ENCODE measurements around the gene ZNF780A.
"Not testable (repeated sequence)": the region's sequence is repeated elsewhere in the genome, so short reads cannot be mapped to it uniquely, and the experiment has no call there.

The ZNF780A gene

DNA sequence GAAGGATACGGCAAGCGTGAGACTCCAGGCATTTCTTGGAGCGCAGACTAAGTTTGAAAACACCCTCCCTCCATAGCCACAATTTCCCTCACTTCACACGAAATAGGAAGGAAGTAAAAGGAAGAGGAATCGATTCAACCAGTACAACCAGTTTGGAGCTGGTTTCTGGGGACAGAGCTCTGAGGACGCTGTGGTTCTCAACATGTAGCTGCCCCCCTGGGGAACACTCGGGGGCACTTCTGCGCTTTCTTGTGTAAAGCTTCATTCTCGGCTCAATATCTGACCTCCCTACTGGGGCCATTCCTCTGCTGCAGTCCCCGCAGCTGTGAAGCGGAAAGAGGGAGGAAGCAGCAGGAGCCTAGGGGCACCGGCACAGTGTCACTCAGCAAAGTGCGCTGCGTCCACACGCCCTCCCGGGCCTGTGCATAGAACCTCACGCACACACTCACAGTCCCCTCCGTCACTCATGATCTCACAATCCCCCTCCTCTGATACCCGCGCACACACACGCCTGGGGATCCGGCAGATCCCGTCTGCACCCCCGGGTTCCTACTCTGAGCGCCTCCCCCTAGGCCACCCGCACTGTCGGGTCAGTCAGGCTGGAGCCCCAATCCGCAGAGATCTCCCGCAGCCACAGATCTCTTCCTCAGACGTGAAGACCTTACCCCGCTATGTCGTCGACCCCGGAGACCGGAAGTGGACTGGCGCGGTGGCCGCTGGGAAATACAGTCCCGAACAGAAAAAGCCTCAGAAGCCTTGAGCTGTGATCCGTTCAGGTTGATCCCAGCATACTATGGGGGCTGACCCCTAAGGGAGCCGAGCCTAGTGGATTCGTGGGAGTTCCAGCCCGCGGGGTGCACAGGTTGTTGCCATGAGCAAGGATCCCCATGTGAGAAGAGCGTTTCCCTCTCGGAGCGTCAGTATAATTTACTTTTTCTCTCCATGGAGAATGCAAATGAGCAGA is at the start of gene ZNF780A:
TSS of gene ZNF780A (minus strand) at position 703 of the 964 bp plus-strand sequence. CDS start 6,190 bp downstream, outside the sequence.
- DNase-seq (ENCODE audit: low read depth in 2 of 3, low spot score in 2 of 3), result peak; percentile 51 to 62 (median 61)

DNA sequence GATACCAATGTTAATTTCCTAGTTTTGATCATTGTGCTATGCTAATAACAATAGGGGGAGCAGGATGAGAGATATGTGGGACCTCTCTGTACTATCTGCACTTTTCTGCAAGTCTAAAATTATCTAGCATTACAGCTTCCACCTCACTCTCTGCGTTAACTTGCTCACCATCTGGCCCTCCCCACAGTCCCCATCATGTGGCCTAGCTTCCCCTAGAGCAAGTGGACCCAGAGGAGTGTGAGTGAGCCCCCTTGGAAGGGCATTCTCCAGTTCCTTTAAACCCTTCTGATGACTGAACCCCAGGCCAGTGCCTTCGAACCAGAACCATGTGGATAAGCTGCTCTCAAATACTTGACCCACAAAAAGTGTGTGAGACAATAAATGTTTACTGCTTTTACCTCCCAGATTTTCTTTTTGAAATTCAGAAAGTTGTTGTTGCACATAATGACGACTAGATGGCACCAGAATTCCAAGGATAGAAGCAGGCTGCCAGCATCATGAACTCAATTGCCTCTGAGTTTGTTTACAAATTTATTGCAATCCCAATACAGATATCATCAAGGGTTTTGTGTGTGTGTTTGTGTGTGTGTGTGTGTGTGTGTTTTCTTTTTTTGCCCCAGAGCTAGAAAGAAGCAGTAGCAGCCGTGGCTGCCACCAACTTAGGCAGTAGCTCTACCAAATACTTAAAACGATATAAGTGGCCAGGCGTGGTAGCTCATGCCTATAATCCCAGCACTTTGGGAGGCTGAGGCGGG is 49.0 kb upstream of the ZNF780A start:
- DNase-seq (ENCODE audit: low read depth in 2 of 3, low spot score in 2 of 3), result no peak

DNA sequence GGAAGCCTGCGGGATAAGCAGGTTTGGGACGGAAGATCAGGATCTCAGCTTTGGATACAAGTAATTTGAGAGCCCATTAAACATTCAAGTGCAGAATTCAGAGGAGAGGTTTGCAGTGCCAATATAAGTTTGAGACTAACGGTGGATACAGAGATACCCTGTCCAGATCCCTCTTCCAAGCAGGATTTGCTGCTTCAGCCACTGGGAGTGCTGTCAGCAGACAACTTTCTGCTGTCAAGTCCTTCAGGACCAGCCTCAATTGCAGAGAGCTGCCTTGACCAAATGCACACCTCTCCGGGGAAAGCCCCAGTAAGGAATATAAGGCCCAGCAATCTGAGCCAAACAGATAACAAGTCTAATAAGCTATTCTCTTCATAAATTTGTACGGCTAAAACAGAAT is 46.1 kb upstream of the ZNF780A start:
- DNase-seq (ENCODE audit: low read depth in 2 of 3, low spot score in 2 of 3), result no peak

DNA sequence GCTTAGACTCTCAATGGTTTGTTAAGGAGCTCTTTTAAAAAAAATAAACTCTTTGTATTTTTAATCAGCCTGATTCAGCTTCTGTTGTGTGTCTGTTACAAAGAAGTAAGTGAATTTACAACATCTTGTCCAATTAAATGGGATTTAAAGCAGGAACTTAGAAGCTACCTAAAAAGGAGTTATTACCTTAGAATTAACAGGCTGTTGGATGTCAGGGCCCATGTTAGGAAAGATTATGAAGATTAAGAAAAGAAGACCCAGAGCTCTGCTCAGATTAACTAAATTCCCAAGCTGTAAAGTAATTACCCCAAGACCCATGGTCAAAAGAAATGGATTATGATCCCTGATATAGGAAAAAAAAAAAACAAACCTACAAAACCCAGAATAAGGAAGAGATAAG is 44.1 kb upstream of the ZNF780A start:
- no peak for DNase-seq (ENCODE audit: low read depth in 2 of 3, low spot score in 2 of 3)

DNA sequence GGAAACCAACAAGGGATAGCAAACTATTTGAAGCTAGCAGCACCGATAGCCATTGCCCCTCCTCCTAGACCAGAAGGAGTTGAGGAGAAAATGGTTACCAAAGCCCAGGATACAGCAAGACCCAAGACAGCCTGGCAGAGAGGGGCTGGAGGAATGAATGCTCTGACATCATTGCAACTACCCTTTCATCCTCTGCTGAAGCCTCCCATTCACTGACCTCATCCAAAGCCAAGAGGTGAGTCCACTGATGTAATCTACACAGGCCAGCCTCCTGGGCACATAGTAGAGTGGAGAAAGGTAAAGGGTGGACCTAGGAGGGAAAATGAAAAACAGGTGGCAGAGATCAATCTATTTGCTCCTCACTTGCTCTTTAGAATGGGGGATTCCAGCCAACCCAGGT is 42.7 kb upstream of the ZNF780A start:
- DNase-seq (ENCODE audit: low read depth in 2 of 3, low spot score in 2 of 3), result no peak

DNA sequence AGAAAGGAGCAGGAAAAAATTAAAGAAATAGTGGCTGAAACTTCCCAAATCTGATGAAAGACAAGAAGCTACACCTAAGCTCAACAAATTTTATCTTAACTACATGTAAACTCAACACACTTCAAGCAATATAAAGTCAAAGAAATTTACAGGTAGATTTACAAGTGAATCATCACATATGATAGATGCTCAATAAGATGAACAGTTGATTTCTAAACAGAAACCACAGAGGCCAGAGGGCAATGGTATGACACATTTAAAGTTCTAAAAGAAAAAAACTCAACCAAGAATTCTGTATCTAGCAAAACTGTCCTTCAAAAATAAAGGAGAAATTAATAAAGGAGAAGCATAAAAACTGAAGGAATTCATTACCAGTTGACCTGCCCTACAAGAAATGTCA is 39.3 kb upstream of the ZNF780A start:
- no peak for DNase-seq (ENCODE audit: low read depth in 2 of 3, low spot score in 2 of 3)

DNA sequence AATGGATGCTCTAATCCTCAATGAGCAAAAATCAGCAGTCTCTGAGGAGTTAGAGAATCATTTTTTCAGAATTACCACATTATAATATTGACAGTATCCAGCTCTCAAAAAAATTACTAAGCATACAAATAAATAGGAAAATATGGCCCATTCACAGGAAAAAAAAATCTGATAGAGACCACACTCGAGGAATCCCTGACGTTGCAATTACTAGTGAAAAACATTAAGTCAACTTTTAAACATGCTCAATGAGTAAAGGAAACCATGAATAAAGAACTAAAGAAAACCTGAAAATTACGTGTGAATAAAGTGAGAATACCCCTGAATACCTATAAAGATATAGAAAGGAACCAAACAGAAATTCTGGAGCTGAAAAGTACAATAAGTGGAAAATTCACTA is 38.7 kb upstream of the ZNF780A start:
- DNase-seq (ENCODE audit: low read depth in 2 of 3, low spot score in 2 of 3), result no peak

DNA sequence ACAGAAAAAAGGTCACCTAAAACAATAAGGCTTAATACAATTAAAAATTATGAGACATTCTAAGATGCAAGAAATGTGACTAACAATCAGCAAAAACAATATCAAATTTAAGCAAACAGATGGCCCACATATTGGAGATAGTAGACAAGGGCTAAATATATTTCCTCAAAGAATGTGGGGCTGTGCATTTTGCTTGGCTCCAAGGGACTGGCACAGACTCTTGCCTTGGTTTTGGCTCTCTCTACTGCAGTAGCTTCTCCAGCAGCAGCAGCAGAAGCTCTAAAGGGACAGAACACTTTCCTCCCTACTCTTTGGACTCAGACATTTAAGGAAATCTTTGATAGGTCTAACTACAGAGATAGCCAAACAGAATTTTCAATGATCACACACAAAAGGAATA is 38.2 kb upstream of the ZNF780A start:
- no peak for DNase-seq (ENCODE audit: low read depth in 2 of 3, low spot score in 2 of 3)

DNA sequence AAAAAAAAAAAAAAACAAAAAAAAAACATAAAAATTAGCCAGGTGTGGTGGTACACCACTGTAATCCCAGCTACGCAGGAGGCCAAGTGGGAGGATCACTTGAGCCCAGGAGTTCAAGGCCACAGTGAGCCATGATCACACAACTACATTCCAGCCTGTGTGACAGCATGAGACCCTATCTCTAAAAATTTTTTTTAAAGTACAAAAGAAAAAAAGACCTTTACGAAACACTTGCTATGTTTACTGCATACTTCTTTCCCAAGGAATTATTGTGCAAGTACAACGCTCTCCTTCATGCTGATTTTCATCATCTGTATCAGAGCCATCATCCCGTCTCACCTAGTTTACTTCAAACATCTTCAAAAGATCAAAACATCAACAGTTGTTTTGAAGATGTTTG is 28.6 kb upstream of the ZNF780A start:
- no peak for DNase-seq (ENCODE audit: low read depth in 2 of 3, low spot score in 2 of 3)

DNA sequence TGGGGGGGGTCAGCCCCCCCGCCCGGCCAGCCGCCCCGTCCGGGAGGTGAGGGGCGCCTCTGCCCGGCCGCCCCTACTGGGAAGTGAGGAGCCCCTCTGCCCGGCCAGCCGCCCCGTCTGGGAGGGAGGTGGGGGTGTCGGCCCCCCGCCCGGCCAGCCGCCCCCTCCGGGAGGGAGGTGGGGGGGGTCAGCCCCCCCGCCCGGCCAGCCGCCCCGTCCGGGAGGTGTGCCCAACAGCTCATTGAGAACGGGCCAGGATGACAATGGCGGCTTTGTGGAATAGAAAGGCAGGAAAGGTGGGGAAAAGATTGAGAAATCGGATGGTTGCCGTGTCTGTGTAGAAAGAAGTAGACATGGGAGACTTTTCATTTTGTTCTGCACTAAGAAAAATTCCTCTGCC is 27.9 kb upstream of the ZNF780A start:
- DNase-seq (ENCODE audit: low read depth in 2 of 3, low spot score in 2 of 3), result not testable (repeated sequence)

DNA sequence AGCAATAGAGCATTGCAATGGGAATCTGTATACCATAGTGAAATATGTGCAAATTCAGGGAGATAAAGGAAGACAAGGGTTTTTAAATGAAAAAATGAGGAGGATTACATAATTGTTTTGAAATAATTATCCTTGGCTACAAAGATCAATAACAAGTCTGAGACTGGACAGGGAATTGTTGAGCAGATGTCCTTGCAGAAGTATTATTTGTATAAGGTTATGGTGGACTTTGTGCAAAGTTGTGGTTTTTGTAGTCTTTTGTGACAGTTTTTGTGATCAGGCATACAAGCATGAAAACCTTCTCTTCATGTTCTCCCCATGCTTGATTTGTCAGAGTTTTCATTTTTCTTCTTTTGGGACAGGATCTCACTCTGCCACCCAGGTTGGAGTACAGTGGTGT is 25.3 kb upstream of the ZNF780A start:
- DNase-seq (ENCODE audit: low read depth in 2 of 3, low spot score in 2 of 3), result no peak

DNA sequence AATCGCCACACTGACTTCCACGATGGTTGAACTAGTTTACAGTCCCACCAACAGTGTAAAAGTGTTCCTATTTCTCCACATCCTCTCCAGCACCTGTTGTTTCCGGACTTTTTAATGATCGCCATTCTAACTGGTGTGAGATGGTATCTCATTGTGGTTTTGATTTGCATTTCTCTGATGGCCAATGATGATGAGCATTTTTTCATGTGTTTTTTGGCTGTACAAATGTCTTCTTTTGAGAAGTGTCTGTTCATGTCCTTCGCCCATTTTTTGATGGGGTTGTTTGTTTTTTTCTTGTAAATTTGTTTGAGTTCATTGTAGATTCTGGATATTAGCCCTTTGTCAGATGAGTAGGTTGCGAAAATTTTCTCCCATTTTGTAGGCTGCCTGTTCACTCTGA is 23.4 kb upstream of the ZNF780A start:
- DNase-seq (ENCODE audit: low read depth in 2 of 3, low spot score in 2 of 3), result not testable (repeated sequence)

DNA sequence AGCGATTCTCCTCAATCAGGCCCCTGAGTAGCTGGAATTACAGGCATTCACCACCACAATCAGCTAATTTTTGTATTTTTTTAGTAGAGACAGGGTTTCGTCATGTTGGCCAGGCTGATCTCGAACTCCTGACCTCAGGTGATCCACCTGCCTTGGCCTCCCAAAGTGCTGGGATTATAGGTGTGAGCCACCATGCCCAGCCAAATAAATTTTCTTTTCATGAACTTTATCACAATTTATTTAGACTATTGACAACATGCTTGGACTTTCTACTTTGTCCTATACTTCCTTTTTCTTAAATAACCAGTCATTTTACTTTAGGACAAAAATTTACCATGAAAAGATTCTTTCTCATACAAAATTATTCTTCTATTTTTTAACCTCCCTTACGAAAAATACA is 21.5 kb upstream of the ZNF780A start:
- not testable (repeated sequence) for DNase-seq (ENCODE audit: low read depth in 2 of 3, low spot score in 2 of 3)

DNA sequence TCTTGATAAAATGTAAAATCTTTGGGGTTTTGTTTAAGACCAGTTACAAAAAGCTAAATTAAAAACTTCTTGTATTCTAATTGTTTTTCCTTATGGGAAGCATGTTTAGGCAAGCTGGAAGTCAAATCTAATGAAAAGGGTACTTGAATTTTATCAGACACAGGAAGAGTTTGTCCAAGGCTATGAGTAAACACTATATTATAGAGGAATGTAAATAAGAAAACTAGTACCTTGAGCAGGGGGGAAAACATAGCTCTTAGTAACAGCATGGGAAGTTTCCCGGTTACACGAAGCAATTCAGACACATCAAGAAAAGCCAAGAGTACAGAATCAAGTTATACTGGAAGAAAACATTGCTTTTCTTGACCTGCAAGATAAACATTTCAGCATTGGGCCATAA is 19.8 kb upstream of the ZNF780A start:
- DNase-seq (ENCODE audit: low read depth in 2 of 3, low spot score in 2 of 3), result no peak

DNA sequence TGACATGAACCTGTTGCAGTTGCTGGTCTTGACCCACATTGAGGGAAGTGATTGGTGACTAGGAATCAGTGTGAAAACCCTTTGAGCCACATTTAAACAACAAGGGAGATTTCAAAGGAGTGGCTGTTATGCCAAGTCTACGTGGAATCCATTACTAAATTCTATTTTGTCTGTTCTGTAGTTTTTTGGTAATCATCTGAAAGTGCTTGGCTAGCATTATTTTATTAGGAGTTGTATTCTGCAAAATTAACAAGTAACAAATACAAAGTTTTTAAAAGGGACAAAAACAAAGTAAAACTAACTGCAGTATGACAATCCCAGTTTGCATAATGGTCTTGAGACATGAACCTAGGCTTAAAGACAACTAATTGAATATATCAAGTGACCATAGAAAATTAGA is 14.0 kb upstream of the ZNF780A start:
- DNase-seq (ENCODE audit: low read depth in 2 of 3, low spot score in 2 of 3), result no peak

DNA sequence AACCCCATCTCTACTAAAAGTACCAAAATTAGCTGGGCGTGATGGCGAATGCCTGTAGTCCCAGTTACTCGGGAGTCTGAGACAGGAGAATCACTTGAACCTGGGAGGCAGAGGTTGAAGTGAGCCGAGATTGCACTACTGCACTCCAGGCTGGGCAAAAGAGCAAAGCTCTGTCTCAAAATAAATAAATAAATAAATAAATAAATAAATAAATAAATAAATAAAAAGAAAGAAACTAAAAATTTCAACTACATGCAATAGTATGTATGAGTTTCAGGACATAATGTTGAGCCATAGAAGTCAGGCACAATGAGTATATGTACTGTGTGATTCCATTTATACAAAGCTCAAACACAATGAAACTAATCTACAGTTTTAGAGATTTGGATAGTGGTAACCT is 12.9 kb upstream of the ZNF780A start:
- no peak for DNase-seq (ENCODE audit: low read depth in 2 of 3, low spot score in 2 of 3)

DNA sequence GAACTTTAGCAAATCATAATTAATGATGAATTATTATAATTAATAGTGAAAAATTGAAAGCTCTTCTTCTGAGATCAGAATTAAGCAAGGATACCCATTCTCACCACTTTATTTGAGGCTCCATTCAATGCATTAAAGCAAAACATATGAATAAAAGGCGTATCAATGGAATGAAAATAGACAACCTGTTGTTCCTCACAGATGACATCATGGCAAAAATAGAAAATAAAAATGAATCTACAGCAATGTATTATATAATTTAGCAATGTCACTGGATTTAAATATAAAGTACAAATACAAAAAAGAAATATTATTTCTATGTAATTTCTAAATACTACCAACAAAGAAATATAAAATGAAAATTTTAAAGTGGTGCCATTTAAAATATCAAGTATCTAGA is 11.1 kb upstream of the ZNF780A start:
- DNase-seq (ENCODE audit: low read depth in 2 of 3, low spot score in 2 of 3), result no peak

DNA sequence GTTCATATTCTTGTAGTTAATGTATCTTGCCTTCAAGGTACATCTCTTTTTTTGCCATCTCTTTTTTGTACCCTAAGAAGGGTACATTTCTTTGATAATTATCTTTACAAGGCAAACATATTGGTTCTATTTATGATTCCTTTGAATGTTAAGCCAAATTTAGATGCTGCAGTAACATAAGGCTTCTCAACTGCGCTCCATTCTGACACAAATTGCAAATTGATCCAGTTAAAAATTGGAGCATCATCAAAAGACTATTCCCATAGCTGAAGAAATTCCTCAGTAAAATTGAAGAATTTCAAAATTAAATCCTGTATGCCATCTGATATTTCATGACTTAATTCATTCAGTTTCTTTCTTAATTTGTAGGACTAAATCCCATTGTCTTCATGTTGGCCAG is 2.7 kb upstream of the ZNF780A start:
- DNase-seq (ENCODE audit: low read depth in 2 of 3, low spot score in 2 of 3), result no peak

DNA sequence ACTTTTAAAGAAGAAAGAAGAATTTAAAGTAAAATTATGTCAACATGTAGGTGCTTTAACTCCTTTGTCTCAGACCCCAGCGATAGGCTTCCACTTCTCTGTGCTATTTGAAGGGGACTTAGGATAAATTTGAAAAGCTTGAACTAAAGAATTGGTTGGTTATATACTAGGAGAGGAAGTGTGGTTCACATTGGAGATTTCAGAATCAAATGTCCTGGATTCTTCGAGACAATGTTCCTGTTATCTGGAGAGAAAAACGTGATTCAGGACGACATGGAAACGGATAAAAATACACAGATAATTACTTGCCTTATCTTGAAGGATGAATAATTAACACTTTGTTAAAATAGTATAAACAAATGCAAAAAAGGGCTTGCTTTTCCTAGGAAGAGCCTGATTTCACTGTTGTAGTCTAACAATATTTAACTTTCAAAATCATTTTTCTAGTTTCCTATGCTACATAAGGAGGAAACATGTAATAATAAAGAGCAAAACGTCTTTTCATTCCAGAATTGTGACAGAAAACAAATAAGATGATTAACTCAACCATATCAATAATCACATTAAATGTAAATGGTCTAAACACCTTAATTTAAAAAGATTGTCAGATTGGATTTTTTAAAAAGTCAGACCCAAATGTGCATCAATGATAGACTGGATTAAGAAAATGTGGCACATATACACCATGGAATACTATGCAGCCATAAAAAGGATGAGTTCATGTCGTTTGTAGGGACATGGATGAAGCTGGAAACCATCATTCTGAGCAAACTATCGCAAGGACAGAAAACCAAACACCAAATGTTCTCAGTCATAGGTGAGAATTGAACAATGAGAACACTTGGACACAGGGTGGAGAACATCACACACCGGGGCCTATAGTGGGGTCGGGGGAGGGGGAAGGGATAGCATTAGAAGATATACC is 724 bp upstream of the ZNF780A start:
- no peak for DNase-seq (ENCODE audit: low read depth in 2 of 3, low spot score in 2 of 3)

DNA sequence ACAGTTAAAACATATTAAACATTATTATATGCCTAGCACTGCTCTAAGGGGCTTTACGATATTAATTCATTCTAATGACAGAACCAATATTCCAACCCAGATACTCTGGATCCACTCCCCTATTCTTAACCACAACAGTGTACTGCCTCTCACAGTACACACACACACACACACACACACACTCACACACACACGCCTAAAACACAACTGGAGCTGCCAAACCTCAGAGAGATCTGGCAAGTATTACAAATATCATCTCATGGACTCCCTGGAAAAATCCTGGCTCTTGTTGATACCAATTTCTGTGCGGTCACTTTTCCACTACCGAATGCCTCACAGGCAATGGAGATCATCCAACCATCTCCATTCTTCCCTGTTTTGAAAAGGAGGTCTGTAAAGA is 1.3 kb downstream of the ZNF780A start:
- DNase-seq (ENCODE audit: low read depth in 2 of 3, low spot score in 2 of 3), result no peak
